Cardiac fibroblast (primary cell): ENCODE results near the gene DGKD.

Source experiments
- DNase-seq, 2 donors: peaks; one replicate each; pipeline versions ENCODE4 v3.0.0 to v3.0.0-alpha.2; 2010; ENCODE audit warnings: low read depth in 2 of 2
- H3K4me3 ChIP-seq, 2 donors: replicated peaks in 1 of 2; 1 replicate in 1 of 2; 2 replicates in 1 of 2; pipeline ENCODE4 v1.5.1; 2011; ENCODE audit warnings: low read depth in 2 of 2, low read length in 2 of 2, mild to moderate bottlenecking in 2 of 2, moderate library complexity in 1 of 2
- CTCF ChIP-seq: IDR thresholded peaks from one replicate; pipeline ENCODE4 v1.5.1; 2011; ENCODE audit warnings: low read depth, mild to moderate bottlenecking, low read length, inconsistent platforms

DGKD gene

GRCh38 chr2:233470839-233471238 is 116.5 kb downstream of the DGKD start:
- DNase-seq: no peak

DNA sequence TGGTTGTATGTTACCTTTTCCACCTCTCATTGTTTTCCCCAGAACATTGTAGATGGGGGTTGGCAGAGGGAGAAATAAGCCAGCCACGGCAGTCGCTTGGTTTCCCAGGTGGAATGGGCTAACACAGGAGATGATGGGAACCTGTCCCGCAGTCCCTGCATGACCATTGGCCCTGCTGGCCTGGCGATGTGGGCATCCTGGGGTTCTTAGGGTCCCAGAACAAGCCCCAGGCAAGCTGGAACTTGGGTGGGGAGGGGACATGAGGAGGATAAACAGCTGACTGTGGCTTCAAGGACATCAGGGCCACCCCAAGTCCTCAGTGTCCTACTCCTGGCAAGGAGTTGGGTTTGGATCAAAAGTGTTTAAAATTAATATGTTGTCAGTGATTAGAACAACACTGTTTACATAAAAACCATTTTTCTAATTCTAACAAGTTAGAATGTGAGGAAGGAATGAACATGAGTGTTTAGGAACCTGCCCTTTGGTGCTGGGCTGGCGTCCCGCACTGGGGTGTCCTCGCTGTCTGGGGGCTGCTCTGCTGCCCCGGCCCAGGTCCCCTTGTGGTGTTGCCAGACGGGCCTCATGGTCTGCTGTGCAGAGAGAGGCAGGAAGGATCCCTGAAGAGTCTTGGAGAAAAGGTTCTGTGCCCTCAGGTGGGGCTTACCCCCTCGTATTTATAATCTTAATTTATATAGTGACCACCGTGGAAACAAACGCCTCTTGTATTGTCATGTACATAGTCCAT is 117.2 kb downstream of the DGKD start:
- no peak for TF ChIP-seq CTCF
- no peak overlapping the region for H3K4me3 ChIP-seq
- DNase-seq: no peak

More at GRCh38 chr2:233470839-233471238, 116.5 kb downstream of the DGKD start:
- no peak overlapping the region for H3K4me3 ChIP-seq
- TF ChIP-seq CTCF: no peak

- H3K4me3 ChIP-seq: no peak overlapping the region
- DNase-seq: no peak
- TF ChIP-seq CTCF: no peak
Measured at GRCh38 chr2:233473386-233473791, 119.1 kb downstream of the DGKD start.

DNA sequence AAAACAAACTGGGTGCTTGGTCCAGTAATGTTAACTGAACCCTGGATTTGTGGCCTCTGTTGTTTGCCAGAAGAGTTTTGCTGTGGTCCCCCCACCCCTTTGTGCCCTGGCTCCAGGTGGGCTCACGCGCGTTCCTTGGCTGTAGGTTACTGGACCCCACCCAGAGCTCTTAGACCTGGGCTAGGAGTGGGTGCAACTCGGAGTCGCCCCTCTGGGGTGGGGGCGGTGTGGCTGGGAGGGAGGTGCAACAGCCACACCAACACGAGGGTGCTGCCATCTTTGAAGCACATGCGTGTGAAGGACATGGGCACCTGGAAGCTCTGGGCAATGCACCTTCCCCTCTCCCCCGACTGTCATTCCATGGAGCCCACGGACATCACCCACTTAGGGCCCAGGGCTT is 119.6 kb downstream of the DGKD start:
- no peak for TF ChIP-seq CTCF

GRCh38 chr2:233474308-233475160 is 120.2 kb downstream of the DGKD start:
- DNase-seq: peak in 1 of 2 donors; percentile 20
- H3K4me3 ChIP-seq: no peak overlapping the region
- no peak for TF ChIP-seq CTCF

More for the DNA sequence above, 119.6 kb downstream of the DGKD start:
- DNase-seq: no peak
- no peak overlapping the region for H3K4me3 ChIP-seq

DNA sequence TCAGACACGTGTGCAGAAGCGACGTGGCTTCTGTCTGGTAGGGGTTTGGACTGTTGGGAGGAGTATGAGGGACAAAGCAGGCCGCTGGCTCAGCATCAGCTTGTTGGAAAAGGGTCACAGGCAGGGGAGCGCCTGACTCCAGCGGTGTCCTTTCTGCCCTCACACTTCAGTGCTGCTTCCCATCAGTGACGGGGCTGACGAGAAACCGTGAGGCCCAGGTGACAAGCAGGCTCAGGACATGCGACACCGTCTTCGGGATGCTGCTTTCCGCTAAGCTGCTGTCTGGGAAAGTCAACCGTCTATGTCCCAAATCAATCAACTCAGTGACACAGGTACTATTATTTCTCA is 121.7 kb downstream of the DGKD start:
- no peak for DNase-seq
- H3K4me3 ChIP-seq: no peak overlapping the region
- TF ChIP-seq CTCF: no peak
